Upper lobe of right lung (tissue), 1 donor: ENCODE measurements around the gene RNF217. TPM values are rescaled to one million over a fixed set of nuclear protein-coding genes. Genes with fewer than 3 reads are reported as not detected.

Experiments used
- ATAC-seq: fragments of 200-7000 bp; cut with Tn5 transposase; one replicate; pipeline ENCODE4 v1.9.1; 2020; ENCODE audit warnings: mild to moderate bottlenecking, moderate library complexity
- DNase-seq: peaks from one replicate; pipeline ENCODE4 v3.0.0-alpha.2; 2020
- H3K27ac ChIP-seq: fragments of 200-600 bp; one replicate; pipeline ENCODE4 v1.8.0; 2022
- H3K27me3 ChIP-seq: fragments of 200-600 bp; one replicate; pipeline ENCODE4 v1.8.0; 2022; ENCODE audit warnings: mild to moderate bottlenecking
- H3K36me3 ChIP-seq: fragments of 200-600 bp; one replicate; pipeline ENCODE4 v1.8.0; 2022
- H3K4me1 ChIP-seq: fragments of 200-600 bp; one replicate; pipeline ENCODE4 v1.8.0; 2022
- H3K4me3 ChIP-seq: fragments of 200-600 bp; one replicate; pipeline ENCODE4 v1.8.0; 2022; ENCODE audit warnings: mild to moderate bottlenecking
- H3K9me3 ChIP-seq: fragments of 200-600 bp; one replicate; pipeline ENCODE4 v1.8.0; 2022
- intact Hi-C: fragments of 100-400 bp; cut with DNase I; formaldehyde crosslinking; loops from one replicate; pipeline ENCODE4 v1.11.0; 2022
- total RNA-seq: library from RNA; stranded (reverse); fragmentation: NEBNext Ultra II Directional; extraction: Animal tissue kit (Norgen Biotek cat#: 25700); gene quantifications from one replicate; pipeline ENCODE4 v1.2.1, GENCODE V29; 2021
- TF ChIP-seq, protein P1 (sequence below): fragments of 200-600 bp; IDR thresholded peaks from one replicate; pipeline ENCODE4 v1.8.0; 2022; ENCODE audit warnings: antibody characterized with exemption
- donor health status: DM: no; HTN: yes; CAD: no; lungs with severe emphysema.

The RNF217 gene
- total RNA-seq, 1 donor from 2014 or later, result 29.2 TPM

DNA sequence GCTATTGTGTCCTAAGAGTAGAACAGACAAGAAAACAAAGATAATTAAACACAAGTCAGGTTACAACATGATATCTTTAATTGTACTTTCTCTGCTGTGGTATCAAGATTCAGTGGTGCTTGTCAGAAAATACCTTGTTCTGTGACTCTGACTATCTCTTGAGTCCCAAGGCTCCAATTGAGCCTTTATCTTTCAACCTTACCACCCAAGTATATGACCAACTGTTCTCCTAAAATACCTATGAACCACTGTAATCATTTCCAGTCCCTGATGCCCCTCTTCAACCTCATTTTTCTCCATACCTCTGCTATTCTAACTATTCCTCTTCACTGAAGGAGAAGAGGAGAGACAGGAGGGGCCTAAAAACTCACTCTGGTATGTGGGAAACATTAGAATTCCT, 124.5 kb downstream of the RNF217 start:
- H3K27me3 ChIP-seq, result no peaks in the 10 kb centered on the region

DNA sequence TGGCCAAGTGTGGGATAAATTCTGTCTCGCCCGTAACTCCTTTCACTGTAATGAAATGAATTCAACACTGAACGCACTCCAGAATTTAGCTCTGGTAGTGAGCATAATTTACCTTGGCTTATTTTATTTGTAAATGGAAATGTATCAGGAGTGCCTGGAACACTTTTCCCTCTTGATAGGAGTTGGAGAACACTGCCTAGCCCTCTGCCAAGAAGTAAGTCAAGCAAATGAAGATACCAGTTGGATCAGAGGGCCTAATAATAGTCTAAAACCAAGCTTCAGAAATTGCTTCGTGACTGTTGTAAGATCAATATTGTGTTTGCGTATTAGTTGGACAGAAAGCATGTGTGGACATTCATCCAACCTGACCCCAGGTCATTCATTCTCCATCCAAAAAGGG, 126.7 kb downstream of the RNF217 start:
- intact Hi-C loops, result no loop called here
- no peak for ATAC-seq

More for the DNA sequence above, 124.5 kb downstream of the RNF217 start:
- Histone ChIP-seq H3K9me3 (no peaks in the 10 kb centered on the region), H3K27ac (no peak overlapping the region), H3K4me3 (no peak overlapping the region), H3K4me1 (no peaks in the 10 kb centered on the region), H3K36me3 (peaks cover 12% of the 10 kb centered on the region)
- ATAC-seq (no peak), DNase-seq (no peak)
- intact Hi-C loops, result no loop called here
- TF ChIP-seq, protein P1, sequence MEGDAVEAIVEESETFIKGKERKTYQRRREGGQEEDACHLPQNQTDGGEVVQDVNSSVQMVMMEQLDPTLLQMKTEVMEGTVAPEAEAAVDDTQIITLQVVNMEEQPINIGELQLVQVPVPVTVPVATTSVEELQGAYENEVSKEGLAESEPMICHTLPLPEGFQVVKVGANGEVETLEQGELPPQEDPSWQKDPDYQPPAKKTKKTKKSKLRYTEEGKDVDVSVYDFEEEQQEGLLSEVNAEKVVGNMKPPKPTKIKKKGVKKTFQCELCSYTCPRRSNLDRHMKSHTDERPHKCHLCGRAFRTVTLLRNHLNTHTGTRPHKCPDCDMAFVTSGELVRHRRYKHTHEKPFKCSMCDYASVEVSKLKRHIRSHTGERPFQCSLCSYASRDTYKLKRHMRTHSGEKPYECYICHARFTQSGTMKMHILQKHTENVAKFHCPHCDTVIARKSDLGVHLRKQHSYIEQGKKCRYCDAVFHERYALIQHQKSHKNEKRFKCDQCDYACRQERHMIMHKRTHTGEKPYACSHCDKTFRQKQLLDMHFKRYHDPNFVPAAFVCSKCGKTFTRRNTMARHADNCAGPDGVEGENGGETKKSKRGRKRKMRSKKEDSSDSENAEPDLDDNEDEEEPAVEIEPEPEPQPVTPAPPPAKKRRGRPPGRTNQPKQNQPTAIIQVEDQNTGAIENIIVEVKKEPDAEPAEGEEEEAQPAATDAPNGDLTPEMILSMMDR, result no peak

DNA sequence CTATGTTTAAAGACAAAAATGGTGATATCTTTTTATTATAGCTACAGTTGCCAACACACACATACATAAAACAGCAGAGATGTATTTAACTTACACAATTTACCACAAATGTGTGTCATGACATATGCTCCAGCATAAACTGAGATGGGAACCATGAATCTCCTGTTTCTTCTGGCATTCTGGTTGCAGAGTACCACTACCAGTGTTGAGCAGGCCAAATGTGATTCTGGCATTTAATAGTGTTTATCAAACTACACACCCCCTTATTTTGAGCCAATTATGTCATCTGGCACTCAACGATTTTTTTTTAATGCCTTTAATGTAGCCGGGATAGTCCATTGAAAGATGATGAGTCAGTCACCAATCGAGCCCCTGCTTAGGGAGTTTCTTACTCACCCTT, 132.3 kb downstream of the RNF217 start:
- DNase-seq, result no peak
- H3K4me3 ChIP-seq, result no peak overlapping the region
- TF ChIP-seq, protein P1, result no peak
- no peaks in the 10 kb centered on the region for H3K36me3 ChIP-seq
- H3K27ac ChIP-seq, result no peak overlapping the region
- ATAC-seq, result no peak
- H3K4me1 ChIP-seq, result no peaks in the 10 kb centered on the region
- H3K9me3 ChIP-seq, result no peaks in the 10 kb centered on the region
- no peaks in the 10 kb centered on the region for H3K27me3 ChIP-seq
- intact Hi-C loops, result no loop called here

More for the DNA sequence above, 126.7 kb downstream of the RNF217 start:
- Histone ChIP-seq H3K9me3 (no peaks in the 10 kb centered on the region), H3K4me3 (no peak overlapping the region), H3K27ac (no peak overlapping the region), H3K36me3 (no peaks in the 10 kb centered on the region), H3K4me1 (no peaks in the 10 kb centered on the region), H3K27me3 (no peaks in the 10 kb centered on the region)
- TF ChIP-seq, protein P1, result no peak
- no peak for DNase-seq

DNA sequence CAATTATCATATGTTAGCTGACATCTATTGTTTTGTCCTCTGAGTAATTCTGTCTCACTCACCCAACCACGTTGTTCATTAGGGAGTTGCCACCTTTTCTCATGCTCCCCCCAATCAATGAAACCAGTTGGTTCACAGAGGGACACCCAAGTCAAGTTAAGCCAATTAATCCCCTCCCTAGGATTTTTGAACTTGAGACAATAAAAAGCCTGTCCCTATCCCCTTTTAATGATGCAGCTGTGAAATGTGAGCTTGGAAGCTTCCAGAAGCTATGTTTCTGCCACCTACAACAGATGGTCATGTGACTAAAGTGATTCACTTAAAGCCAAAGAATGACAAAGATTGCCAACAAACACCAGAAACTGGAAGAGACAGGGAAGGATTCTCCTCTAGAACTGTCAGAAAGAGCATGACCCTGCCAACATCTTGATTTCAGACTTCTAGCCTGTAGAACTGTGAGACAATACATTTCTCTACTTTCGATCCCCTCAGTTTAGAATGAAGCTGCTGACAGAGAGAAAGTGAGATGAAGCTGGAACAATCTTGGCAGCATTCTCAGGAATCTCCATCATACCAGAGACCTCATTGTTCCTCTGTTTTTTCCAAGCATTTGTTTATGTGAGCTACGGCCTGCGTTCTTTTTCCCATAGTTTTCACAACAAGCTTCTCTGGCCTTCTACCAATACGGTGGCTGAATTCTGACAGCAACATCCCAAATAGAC, 133.5 kb downstream of the RNF217 start:
- no peak overlapping the region for H3K27ac ChIP-seq
- no peak overlapping the region for H3K4me3 ChIP-seq
- H3K4me1 ChIP-seq, result no peaks in the 10 kb centered on the region
- ATAC-seq (no peak), DNase-seq (no peak)
- intact Hi-C loops, result no loop called here
- H3K36me3 ChIP-seq, result no peaks in the 10 kb centered on the region
- TF ChIP-seq, protein P1, result no peak
- no peaks in the 10 kb centered on the region for H3K9me3 ChIP-seq
- H3K27me3 ChIP-seq, result no peaks in the 10 kb centered on the region

DNA sequence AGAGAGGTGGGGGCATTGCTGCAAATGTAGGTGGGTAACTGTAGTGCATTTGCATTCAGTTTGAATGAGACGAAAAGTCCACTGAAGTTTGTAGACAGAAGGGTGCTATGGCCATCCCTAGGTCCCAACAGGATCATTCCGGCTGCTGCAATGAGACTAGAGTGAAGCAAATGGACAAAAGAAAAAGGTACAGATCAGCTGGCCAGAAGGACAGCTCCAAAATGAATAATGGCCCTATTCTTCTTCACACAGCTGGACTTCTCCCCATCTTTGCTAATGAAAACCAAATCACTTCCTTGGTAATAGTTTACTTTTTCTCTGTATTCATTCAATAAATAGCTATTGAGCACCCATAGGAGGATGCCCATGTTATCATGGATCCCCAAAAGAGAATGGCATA, 134.9 kb downstream of the RNF217 start:
- H3K4me3 ChIP-seq, result no peak overlapping the region
- no peak for ATAC-seq
- no peaks in the 10 kb centered on the region for H3K36me3 ChIP-seq
- DNase-seq, result no peak
- intact Hi-C loops, result no loop called here
- TF ChIP-seq, protein P1, result no peak
- no peaks in the 10 kb centered on the region for H3K27me3 ChIP-seq
- no peaks in the 10 kb centered on the region for H3K9me3 ChIP-seq
- H3K27ac ChIP-seq, result no peak overlapping the region
- no peaks in the 10 kb centered on the region for H3K4me1 ChIP-seq
